GM23338 (cell line): ENCODE data around the gene ADPRH. TPM values are rescaled to one million over a fixed set of nuclear protein-coding genes. Genes with fewer than 3 reads are reported as not detected.

Source experiments
- ATAC-seq: fragments of 200-7000 bp; cut with Tn5 transposase; 3 replicates; pipeline ENCODE4 v1.9.1; 2020
- DNase-seq: peaks from one replicate; pipeline ENCODE4 v3.0.0-alpha.2; 2015; ENCODE audit warnings: low spot score
- H2AFZ ChIP-seq: fragments of 200-600 bp; sonication (generic); 2 replicates; pipeline ENCODE4 v1.8.0; 2016; ENCODE audit warnings: antibody characterized with exemption, mild to moderate bottlenecking, moderate library complexity
- H3F3A ChIP-seq: fragments of 200-600 bp; sonication (generic); replicated peaks from 2 replicates; pipeline ENCODE4 v1.8.0; 2017; ENCODE audit warnings: antibody characterized with exemption, mixed run types, low read depth
- H3K27ac ChIP-seq: fragments of 200-600 bp; sonication (generic); 2 replicates; pipeline ENCODE4 v1.6.1; 2016; ENCODE audit warnings: low read depth
- H3K27me3 ChIP-seq: fragments of 200-600 bp; sonication (generic); 2 replicates; pipeline ENCODE4 v1.8.0; 2016; ENCODE audit warnings: mild to moderate bottlenecking, mixed run types, moderate library complexity; ENCODE audit not compliant: insufficient read depth
- H3K36me3 ChIP-seq: fragments of 200-600 bp; sonication (generic); 2 replicates; pipeline ENCODE4 v1.8.0; 2016; ENCODE audit warnings: mild to moderate bottlenecking; ENCODE audit not compliant: insufficient read depth
- H3K4me1 ChIP-seq: fragments of 200-600 bp; sonication (generic); 2 replicates; pipeline ENCODE4 v1.8.0; 2016; ENCODE audit warnings: mild to moderate bottlenecking, moderate library complexity; ENCODE audit not compliant: insufficient read depth
- H3K4me2 ChIP-seq: fragments of 200-600 bp; sonication (generic); 2 replicates; pipeline ENCODE4 v1.7.1; 2017; ENCODE audit warnings: mixed run types
- H3K4me3 ChIP-seq: fragments of 200-600 bp; sonication (generic); 2 replicates; pipeline ENCODE4 v1.6.1; 2016; ENCODE audit warnings: mixed run types
- H3K79me2 ChIP-seq: fragments of 200-600 bp; sonication (generic); replicated peaks from 2 replicates; pipeline ENCODE4 v1.8.0; 2017; ENCODE audit warnings: mild to moderate bottlenecking; ENCODE audit not compliant: insufficient read depth
- H3K9me2 ChIP-seq: fragments of 200-600 bp; sonication (generic); 2 replicates; pipeline ENCODE4 v1.8.0; 2017; ENCODE audit not compliant: insufficient read depth
- H4K20me1 ChIP-seq: fragments of 200-600 bp; sonication (generic); replicated peaks from 2 replicates; pipeline ENCODE4 v1.8.0; 2017; ENCODE audit warnings: mild to moderate bottlenecking; ENCODE audit not compliant: insufficient read depth
- H3K27ac Mint-ChIP-seq: 2 replicates; pipeline ENCODE4 v1.8.0; 2020; ENCODE audit warnings: inconsistent platforms, mild to moderate bottlenecking, moderate library complexity, mixed read lengths
- H3K27me3 Mint-ChIP-seq: 3 replicates; pipeline ENCODE4 v1.8.0; 2022; ENCODE audit warnings: low read depth, mild to moderate bottlenecking, moderate library complexity, mixed read lengths, inconsistent platforms; ENCODE audit not compliant: insufficient read depth, poor library complexity
- H3K36me3 Mint-ChIP-seq: 3 replicates; pipeline ENCODE4 v1.8.0; 2021; ENCODE audit warnings: low read depth, mild to moderate bottlenecking, inconsistent platforms, moderate library complexity, mixed read lengths
- H3K4me1 Mint-ChIP-seq: 3 replicates; pipeline ENCODE4 v1.8.0; 2020; ENCODE audit warnings: mild to moderate bottlenecking, inconsistent platforms, mixed read lengths
- H3K4me3 Mint-ChIP-seq: 3 replicates; pipeline ENCODE4 v1.8.0; 2021; ENCODE audit warnings: moderate library complexity, mild to moderate bottlenecking, inconsistent platforms, mixed read lengths
- H3K9me3 Mint-ChIP-seq: 3 replicates; pipeline ENCODE4 v1.8.0; 2020; ENCODE audit warnings: moderate library complexity, mild to moderate bottlenecking, inconsistent platforms, mixed read lengths
- CREB1 ChIP-seq: fragments of 250-450 bp; sonication (Bioruptor Pico); IDR thresholded peaks from 2 replicates; pipeline ENCODE4 v1.5.0; 2020; ENCODE audit warnings: low read depth, mild to moderate bottlenecking, moderate library complexity
- CTCF ChIP-seq, 2 experiments: fragments of 200-600 bp in 1 of 2; sonication (generic) in 1 of 2; conservative IDR thresholded peaks; 2 replicates each; pipeline versions ENCODE4 v1.5.1 to v1.6.1; 2016 to 2017; ENCODE audit warnings: antibody characterized with exemption in 2 of 2, low read depth in 2 of 2, mild to moderate bottlenecking in 2 of 2, moderate library complexity in 1 of 2
- ETS1 ChIP-seq: IDR thresholded peaks from 2 replicates; pipeline ENCODE4 v1.6.1; 2016; ENCODE audit warnings: antibody characterized with exemption
- EZH2 ChIP-seq: fragments of 200-600 bp; sonication (generic); IDR thresholded peaks from one replicate; pipeline ENCODE4 v1.8.0; 2017; ENCODE audit warnings: antibody characterized with exemption, mild to moderate bottlenecking, low read depth; ENCODE audit not compliant: unreplicated experiment
- EZH2phosphoT487 ChIP-seq: fragments of 200-600 bp; sonication (generic); IDR thresholded peaks from one replicate; pipeline ENCODE4 v1.8.1; 2018; ENCODE audit warnings: antibody characterized with exemption; ENCODE audit not compliant: unreplicated experiment
- JUNB ChIP-seq: IDR thresholded peaks from one replicate; pipeline ENCODE4 v1.6.1; 2016; ENCODE audit warnings: antibody characterized with exemption; ENCODE audit not compliant: unreplicated experiment
- NANOG ChIP-seq: IDR thresholded peaks from 2 replicates; pipeline ENCODE4 v1.6.1; 2016; ENCODE audit warnings: antibody characterized with exemption, borderline replicate concordance
- POLR2AphosphoS5 ChIP-seq: IDR thresholded peaks from 2 replicates; pipeline ENCODE4 v1.6.1; 2016; ENCODE audit warnings: antibody characterized with exemption, low read depth
- REST ChIP-seq: IDR thresholded peaks from one replicate; pipeline ENCODE4 v1.6.1; 2018; ENCODE audit warnings: antibody characterized with exemption; ENCODE audit not compliant: unreplicated experiment
- STAT1 ChIP-seq: IDR thresholded peaks from one replicate; pipeline ENCODE4 v1.6.1; 2016; ENCODE audit warnings: antibody characterized with exemption; ENCODE audit not compliant: unreplicated experiment
- ZNF114 ChIP-seq: fragments of 250-450 bp; sonication (Bioruptor Pico); IDR thresholded peaks from 2 replicates; pipeline ENCODE4 v1.5.0; 2020; ENCODE audit warnings: mild to moderate bottlenecking, moderate library complexity
- ZNF331 ChIP-seq: fragments of 250-450 bp; sonication (Bioruptor Pico); IDR thresholded peaks from 2 replicates; pipeline ENCODE4 v1.5.0; 2020; ENCODE audit warnings: low read depth, mild to moderate bottlenecking, moderate library complexity
- ZNF462 ChIP-seq: fragments of 250-450 bp; sonication (Bioruptor Pico); IDR thresholded peaks from 2 replicates; pipeline ENCODE4 v1.5.0; 2020; ENCODE audit warnings: mild to moderate bottlenecking, moderate library complexity
- polyA plus RNA-seq: library from polyadenylated mRNA; unstranded; fragments of >200 nt; fragmentation: Nextera tagmentation; extraction: Ambion mirVana; gene quantifications from 2 replicates; pipeline ENCODE4 v1.2.1, GENCODE V29; 2016
- total RNA-seq: library from RNA; depleted of rRNA; stranded (reverse); fragments of >200 nt; shearing (Covaris generic); gene quantifications from 2 replicates; pipeline ENCODE4 v1.2.3, GENCODE V29; 2014

The ADPRH gene
- total and polyA plus RNA-seq, 2 experiments from 2014 or later = 1.2 to 3.4 TPM

- Histone ChIP-seq H3K9me2 (0 out of 2 replicates have a peak, but pooled peaks cover 3% of the 10 kb centered on the region), H4K20me1 (no peaks in the 10 kb centered on the region), H3K27ac (no peak overlapping the region), H3F3A (no peaks in the 10 kb centered on the region), H3K4me3 (no peak overlapping the region), H2AFZ (no peak overlapping the region), H3K4me1 (no peaks in the 10 kb centered on the region), H3K27me3 (no peaks in the 10 kb centered on the region), H3K79me2 (no peaks in the 10 kb centered on the region), H3K4me2 (no peak overlapping the region), H3K36me3 (no peaks in the 10 kb centered on the region)
- no peaks in the 10 kb centered on the region for H3K27me3 Mint-ChIP-seq
- no peak for TF ChIP-seq ETS1
- TF ChIP-seq ZNF331 (CRISPR knock-in tag) = no peak
- no peak for TF ChIP-seq ZNF114 (CRISPR knock-in tag)
- no peak for TF ChIP-seq EZH2phosphoT487
- no peak for TF ChIP-seq POLR2AphosphoS5
- no peak for TF ChIP-seq CTCF (conservative IDR thresholded peaks at IDR 0.05; ENCODE audit: low read depth in 2 of 2)
- no peak for TF ChIP-seq CREB1
- TF ChIP-seq NANOG = no peak
- TF ChIP-seq ZNF462 (CRISPR knock-in tag) = no peak
- TF ChIP-seq STAT1 = no peak
- TF ChIP-seq JUNB = no peak
- no peak for TF ChIP-seq REST
- TF ChIP-seq EZH2 = no peak
- no peak overlapping the region for H3K4me3 Mint-ChIP-seq
- ATAC-seq (no peak), DNase-seq (no peak)
- peaks cover 3% of the 10 kb centered on the region; the same call in 1 of the 3 replicates for H3K4me1 Mint-ChIP-seq
- no peaks in the 10 kb centered on the region for H3K9me3 Mint-ChIP-seq
- no peak overlapping the region for H3K27ac Mint-ChIP-seq
- no peaks in the 10 kb centered on the region for H3K36me3 Mint-ChIP-seq
Observed at GRCh38 chr3:119557192-119557876, 22.0 kb upstream of the ADPRH start.
